HuH-7 (cell line): ENCODE results near the gene CSRNP3.
"Not testable (repeated sequence)": the region's sequence is repeated elsewhere in the genome, so short reads cannot be mapped to it uniquely, and the experiment has no call there.

Experiments used
- DNase-seq: peaks from one replicate; pipeline ENCODE4 v3.0.0; 2011; ENCODE audit warnings: low spot score

CSRNP3 gene

DNA sequence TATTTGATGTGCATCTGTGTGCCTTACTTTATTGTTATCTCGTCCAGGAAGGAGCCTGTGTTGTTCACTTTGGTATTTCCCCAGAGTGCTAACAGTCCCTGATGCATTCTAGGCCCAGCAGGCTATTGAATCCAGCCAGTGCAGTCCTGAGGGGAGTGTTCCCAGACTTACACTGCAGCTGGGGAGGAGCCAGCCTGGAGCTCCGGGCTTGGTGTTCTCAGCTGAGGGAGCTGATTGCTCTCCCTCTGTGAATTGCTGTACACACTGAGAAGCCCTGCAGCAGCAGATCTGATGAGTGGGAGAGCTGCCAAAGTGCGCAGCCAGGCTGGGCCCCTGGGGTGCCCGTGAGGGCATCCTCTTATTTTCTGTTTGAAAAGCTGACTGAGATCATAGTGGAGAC lies 165.4 kb downstream of the CSRNP3 start:
- DNase-seq: no peak

DNA sequence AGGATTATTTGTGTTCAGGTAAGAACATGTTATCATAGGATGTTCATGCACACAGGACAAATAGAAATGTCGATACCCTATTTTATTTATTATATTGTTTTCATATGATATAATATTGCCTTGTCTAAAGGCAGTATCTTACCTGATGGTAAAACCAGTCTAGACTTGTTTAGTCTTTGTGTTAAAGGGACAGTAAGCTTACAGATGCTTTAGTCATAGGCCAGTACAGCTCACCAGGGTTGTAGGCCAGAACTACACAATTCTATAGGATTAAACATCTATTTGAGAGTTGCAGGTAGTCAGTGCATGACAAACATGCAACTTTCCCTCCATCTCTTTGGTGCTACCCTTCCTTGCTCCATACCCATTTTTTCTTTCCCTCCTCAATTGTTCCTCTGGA lies 166.0 kb downstream of the CSRNP3 start:
- DNase-seq: no peak

DNA sequence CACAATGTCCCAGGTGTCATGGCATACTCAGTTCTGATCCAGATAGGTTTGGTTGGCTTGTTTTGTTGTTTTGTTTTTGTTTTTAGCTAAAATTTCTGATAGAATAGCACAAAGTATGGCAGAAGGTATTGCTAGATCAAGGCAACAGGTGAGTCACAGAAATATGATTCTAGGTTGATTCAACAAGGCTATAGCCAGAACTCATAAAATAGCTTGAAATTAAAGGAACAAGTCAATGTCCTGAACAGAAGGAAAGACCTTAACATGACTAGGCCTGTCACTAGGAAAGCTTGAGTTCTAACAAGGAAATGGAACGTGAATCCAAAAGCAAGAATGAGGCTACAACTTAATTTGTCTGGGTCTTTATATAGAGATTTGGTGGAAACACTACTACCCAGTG lies 167.5 kb downstream of the CSRNP3 start:
- DNase-seq: no peak

GRCh38 chr2:165637396-165637795 lies 167.9 kb downstream of the CSRNP3 start:
- no peak for DNase-seq

DNA sequence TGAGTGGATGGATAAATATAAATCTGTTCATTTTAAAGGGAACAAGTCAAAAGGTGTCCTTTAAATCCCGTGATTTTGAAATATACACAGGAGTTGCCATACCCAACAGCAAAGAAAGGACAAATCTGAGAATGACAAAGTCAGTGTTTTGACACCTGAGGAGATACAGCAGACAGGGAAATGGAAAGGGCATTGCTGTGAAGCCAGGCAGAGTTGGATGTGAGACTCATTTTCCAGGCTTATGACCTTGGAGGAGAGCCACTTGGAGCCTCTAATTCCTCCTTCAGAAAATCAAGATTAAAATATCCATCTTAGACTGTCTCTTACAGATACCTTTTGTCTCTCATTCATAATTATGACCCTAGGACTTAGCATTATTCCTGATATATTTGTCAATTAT lies 170.0 kb downstream of the CSRNP3 start:
- DNase-seq: no peak

DNA sequence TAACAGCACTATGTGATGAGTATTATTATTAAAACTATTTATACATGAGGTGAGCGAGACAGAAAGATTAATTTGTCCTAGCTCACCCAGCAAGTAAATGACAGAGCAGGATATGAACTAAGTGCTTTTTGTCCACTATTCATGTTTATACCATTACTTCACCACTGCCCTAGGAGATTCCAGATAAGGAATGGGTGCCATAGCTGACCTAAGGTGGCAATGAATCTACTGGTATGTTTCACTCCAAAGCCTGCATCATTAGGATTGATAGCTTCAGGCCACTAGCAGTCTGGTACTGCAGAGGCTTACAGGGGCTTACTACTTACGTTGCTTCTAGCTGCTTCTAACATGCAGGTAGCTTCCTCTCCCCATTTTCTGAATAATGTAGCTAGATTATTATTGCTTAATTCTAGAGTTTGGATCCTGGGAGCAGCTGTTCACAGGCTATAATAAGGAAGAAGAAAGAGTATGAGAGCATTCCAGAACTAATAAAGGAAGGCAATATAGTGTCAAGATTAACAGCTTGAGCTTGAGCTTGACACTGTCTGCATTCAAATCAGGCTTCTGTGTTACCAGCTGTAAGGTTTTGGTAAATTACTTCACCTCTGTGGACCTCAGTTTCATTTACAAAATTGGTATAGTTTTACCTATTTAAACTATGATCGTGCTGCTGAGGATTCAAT lies 170.9 kb downstream of the CSRNP3 start:
- DNase-seq: no peak

GRCh38 chr2:165645930-165646831 lies 176.7 kb downstream of the CSRNP3 start:
- no peak for DNase-seq

GRCh38 chr2:165647409-165647808 lies 177.9 kb downstream of the CSRNP3 start:
- DNase-seq: no peak

GRCh38 chr2:165648801-165649200 lies 179.3 kb downstream of the CSRNP3 start:
- no peak for DNase-seq

- no peak for DNase-seq
Measured at GRCh38 chr2:165651233-165651632, 181.7 kb downstream of the CSRNP3 start.

- DNase-seq: no peak
Measured at GRCh38 chr2:165655661-165656060, 186.2 kb downstream of the CSRNP3 start.

GRCh38 chr2:165660361-165660760 lies 190.9 kb downstream of the CSRNP3 start:
- no peak for DNase-seq

DNA sequence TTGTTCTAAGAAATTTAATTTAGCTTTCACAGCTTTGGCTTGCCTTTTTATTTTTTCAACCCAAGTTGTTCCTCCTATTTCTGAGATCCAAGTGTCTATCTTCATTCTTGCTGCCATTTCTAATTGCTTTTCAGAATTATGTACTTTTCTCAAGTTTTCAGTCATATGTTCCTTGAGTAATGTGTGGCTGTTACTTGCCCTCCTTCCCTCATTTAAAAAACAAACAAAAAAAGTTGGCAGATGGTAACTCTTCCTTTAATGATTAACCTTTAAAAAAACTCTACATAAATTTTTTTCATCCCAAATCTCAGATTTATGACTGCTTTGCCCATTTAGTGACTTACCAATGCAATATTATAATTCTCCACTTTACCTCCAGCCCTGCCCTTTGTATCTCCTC lies 193.2 kb downstream of the CSRNP3 start:
- DNase-seq: no peak

- DNase-seq: no peak
Measured at GRCh38 chr2:165665614-165666013, 196.1 kb downstream of the CSRNP3 start.

- not testable (repeated sequence) for DNase-seq
Measured at GRCh38 chr2:165666073-165666472, 196.6 kb downstream of the CSRNP3 start.

GRCh38 chr2:165666605-165667004 lies 197.1 kb downstream of the CSRNP3 start:
- no peak for DNase-seq

- no peak for DNase-seq
Measured at GRCh38 chr2:165667375-165667774, 197.9 kb downstream of the CSRNP3 start.

DNA sequence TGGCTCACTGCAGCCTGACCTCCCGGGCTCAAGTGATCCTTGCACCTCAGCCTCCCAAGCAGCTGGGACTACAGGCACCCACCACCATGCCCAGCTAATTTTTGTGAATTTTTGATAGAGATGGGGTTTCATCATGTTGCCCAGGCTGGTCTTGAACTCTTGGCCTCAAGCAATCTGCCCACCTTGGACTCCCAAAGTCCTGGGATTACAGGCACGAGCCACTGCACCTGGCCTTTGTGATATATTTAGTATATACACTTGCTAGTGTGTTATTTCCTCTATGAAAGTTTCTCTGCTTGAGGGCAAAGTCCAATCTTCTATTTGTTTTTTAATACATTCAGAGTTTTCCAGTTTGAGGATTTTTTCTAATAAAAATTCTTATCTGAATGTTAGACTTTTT lies 205.3 kb downstream of the CSRNP3 start:
- no peak for DNase-seq

- DNase-seq: no peak
Measured at GRCh38 chr2:165675551-165675968, 206.1 kb downstream of the CSRNP3 start.

DNA sequence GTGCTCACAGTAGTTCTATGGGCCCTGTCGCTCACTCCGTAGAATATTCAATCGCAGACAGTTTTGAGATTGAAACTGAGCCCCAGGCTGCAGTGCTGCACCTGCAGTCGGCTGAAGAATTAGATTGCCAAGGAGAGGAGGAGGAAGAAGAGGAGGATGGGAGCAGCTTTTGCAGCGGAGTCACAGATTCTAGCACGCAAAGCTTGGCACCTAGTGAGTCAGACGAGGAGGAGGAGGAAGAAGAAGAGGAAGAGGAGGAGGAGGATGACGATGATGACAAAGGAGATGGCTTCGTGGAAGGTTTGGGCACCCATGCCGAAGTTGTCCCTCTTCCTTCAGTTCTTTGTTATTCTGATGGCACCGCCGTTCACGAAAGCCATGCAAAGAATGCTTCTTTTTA lies 209.4 kb downstream of the CSRNP3 start:
- no peak for DNase-seq

DNA sequence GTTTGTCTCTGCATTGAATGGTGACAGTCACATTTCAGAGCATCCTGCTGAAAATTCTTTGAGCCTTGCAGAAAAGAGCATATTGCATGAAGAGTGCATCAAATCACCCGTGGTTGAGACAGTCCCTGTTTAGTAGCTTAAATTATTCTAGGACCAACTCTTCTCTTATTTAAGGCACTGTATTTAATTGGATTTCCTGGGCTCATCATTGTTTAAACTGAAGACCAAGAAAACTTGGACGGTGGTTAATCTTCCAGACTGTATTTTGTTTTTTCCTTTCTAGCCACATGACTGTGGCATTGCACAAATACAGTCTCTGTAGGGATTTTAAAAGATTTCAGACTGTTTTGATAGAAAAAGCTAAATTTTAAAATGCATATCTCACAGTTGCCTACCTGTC lies 210.1 kb downstream of the CSRNP3 start:
- no peak for DNase-seq

- DNase-seq: no peak
Measured at GRCh38 chr2:165681841-165682240, 212.3 kb downstream of the CSRNP3 start.

DNA sequence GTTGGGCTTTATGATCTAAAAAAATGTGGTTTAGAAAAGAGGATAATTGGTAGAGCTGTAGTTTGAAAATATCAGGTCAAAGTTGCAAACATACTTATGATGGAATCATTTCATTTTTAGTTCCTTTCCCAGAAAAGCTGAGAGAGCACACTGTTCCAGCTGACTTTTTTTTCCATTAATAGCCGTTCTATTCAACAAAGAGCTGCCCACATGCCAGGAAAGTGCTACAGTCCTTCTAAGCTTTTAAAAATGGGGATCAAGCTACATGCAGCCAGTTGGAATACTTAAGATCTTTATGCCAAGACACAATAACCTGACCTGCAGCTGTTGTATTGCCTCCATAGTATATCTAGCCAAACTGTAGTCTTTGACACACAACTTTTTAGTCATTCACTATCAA lies 213.0 kb downstream of the CSRNP3 start:
- no peak for DNase-seq

DNA sequence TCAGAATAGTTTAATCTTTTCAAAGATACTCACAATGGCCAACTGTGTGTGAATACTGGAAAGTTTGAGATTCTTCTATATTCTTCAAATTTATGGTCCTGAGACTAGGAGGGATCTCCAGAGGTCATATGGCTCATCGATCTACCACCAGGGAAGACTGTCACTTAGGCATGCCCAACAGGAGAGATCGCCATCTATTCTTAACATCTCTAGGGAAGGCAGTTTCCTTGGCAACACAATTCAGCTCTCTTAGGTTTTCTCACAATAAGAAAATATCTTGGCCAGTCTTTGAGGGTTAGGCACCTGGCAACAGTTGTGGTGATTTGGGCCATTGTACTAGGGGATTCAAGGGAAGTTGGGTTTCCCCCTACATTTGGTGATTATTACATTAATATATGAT lies 217.3 kb downstream of the CSRNP3 start:
- no peak for DNase-seq
